H1 (cell line): Measurements from ENCODE around the gene RRP1. TPM values are rescaled to one million over a fixed set of nuclear protein-coding genes. Genes with fewer than 3 reads are reported as not detected.

ENCODE experiments used
- CTCF ChIA-PET: fragments of 300-600 bp; sonication (Branson Sonifier 250); formaldehyde crosslinking; loops from one replicate; lab custom pipeline; 2021; ENCODE audit not compliant: partially characterized antibody; lab: Charles Lee
- POLR2A ChIA-PET: fragments of 300-600 bp; sonication (Branson Sonifier 250); formaldehyde crosslinking; loops from one replicate; lab custom pipeline; 2021; ENCODE audit warnings: inconsistent platforms; ENCODE audit not compliant: partially characterized antibody; lab: Charles Lee
- DNase-seq, 2 experiments: peaks; one replicate each; pipeline versions ENCODE4 v3.0.0 to v3.0.0-alpha.2; 2010 to 2022; ENCODE audit warnings: low spot score in 2 of 2, low read depth in 1 of 2, mixed read lengths in 1 of 2
- FAIRE-seq: peaks from 2 replicates; lab custom pipeline; 2011; peaks lifted over from hg19 to GRCh38; lab: Jason Lieb, UNC
- H2AFZ ChIP-seq: 2 replicates; pipeline ENCODE4 v1.8.1; 2012; ENCODE audit warnings: low read length, inconsistent platforms
- H2AK5ac ChIP-seq: 2 replicates; pipeline ENCODE4 v1.6.1; 2013; ENCODE audit warnings: low read depth, low read length
- H2BK120ac ChIP-seq: replicated peaks from 2 replicates; pipeline ENCODE3; 2013; ENCODE audit warnings: low read depth, low read length, inconsistent platforms
- H2BK12ac ChIP-seq: 2 replicates; pipeline ENCODE4 v1.6.1; 2013; ENCODE audit warnings: low read depth, low read length
- H2BK15ac ChIP-seq: 2 replicates; pipeline ENCODE4 v1.6.1; 2013; ENCODE audit warnings: low read length
- H2BK20ac ChIP-seq: 2 replicates; pipeline ENCODE4 v1.6.1; 2013; ENCODE audit warnings: low read length
- H2BK5ac ChIP-seq: 2 replicates; pipeline ENCODE4 v1.6.1; 2013; ENCODE audit warnings: low read depth, low read length
- H3K14ac ChIP-seq: 2 replicates; pipeline ENCODE4 v1.6.1; 2013; ENCODE audit warnings: inconsistent platforms; ENCODE audit not compliant: insufficient read length
- H3K18ac ChIP-seq: 2 replicates; pipeline ENCODE4 v1.6.1; 2013; ENCODE audit warnings: low read length; ENCODE audit errors: extremely low read depth
- H3K23ac ChIP-seq: 2 replicates; pipeline ENCODE4 v1.6.1; 2013; ENCODE audit warnings: inconsistent platforms; ENCODE audit not compliant: insufficient read length
- H3K23me2 ChIP-seq: 2 replicates; pipeline ENCODE4 v1.6.1; 2013; ENCODE audit warnings: low read depth, low read length
- H3K27ac ChIP-seq: 2 replicates; pipeline ENCODE4 v1.6.1; 2011; ENCODE audit warnings: low read depth, low read length, inconsistent platforms
- H3K27me3 ChIP-seq, 4 experiments: replicated peaks in 1 of 4; 1 replicate in 1 of 4; 2 replicates in 3 of 4; pipeline versions ENCODE4 v1.6.1 to v1.8.1; 2011 to 2013; ENCODE audit warnings: low read length in 3 of 4, mild to moderate bottlenecking in 3 of 4, inconsistent platforms in 2 of 4, mixed read lengths in 2 of 4, moderate library complexity in 1 of 4; ENCODE audit not compliant: control insufficient read depth in 3 of 4, insufficient read depth in 3 of 4; ENCODE audit errors: extremely low read depth in 1 of 4
- H3K36me3 ChIP-seq, 4 experiments: 2 replicates each; pipeline versions ENCODE4 v1.6.1 to v1.8.1; 2011 to 2013; ENCODE audit warnings: mild to moderate bottlenecking in 4 of 4, low read length in 3 of 4, moderate library complexity in 2 of 4, control low read depth in 1 of 4, inconsistent platforms in 1 of 4; ENCODE audit not compliant: insufficient read depth in 4 of 4, control insufficient read depth in 2 of 4
- H3K4ac ChIP-seq: replicated peaks from 2 replicates; pipeline ENCODE3; 2013; ENCODE audit warnings: low read length, low read depth, mixed read lengths, inconsistent platforms; ENCODE audit not compliant: insufficient read length
- H3K4me1 ChIP-seq, 4 experiments: replicated peaks in 1 of 4; 1 replicate in 1 of 4; 2 replicates in 3 of 4; pipeline versions ENCODE4 v1.6.1 to v1.8.1; 2011 to 2013; ENCODE audit warnings: low read length in 3 of 4, inconsistent platforms in 2 of 4, mixed read lengths in 1 of 4; ENCODE audit not compliant: insufficient read depth in 4 of 4, control insufficient read depth in 3 of 4
- H3K4me2 ChIP-seq, 2 experiments: 2 replicates each; pipeline versions ENCODE4 v1.6.1 to v1.8.1; 2011 to 2013; ENCODE audit warnings: low read depth in 2 of 2, low read length in 2 of 2, control low read depth in 1 of 2, inconsistent platforms in 1 of 2, mild to moderate bottlenecking in 1 of 2; ENCODE audit not compliant: insufficient read depth in 1 of 2
- H3K4me3 ChIP-seq, 4 experiments: fragments of 200-600, 300-600 bp in 1 of 4; sonication (generic), shearing (Covaris generic), sonication (Bioruptor Twin) in 1 of 4; 2 replicates each; pipeline versions ENCODE4 v1.5.1 to v1.8.1; 2011 to 2016; ENCODE audit warnings: low read length in 4 of 4, low read depth in 3 of 4, control low read depth in 2 of 4, inconsistent platforms in 2 of 4, mild to moderate bottlenecking in 2 of 4, mixed read lengths in 1 of 4, moderate library complexity in 1 of 4; ENCODE audit not compliant: insufficient read depth in 2 of 4; ENCODE audit errors: extremely low read depth in 1 of 4
- H3K56ac ChIP-seq: replicated peaks from 2 replicates; pipeline ENCODE3; 2013; ENCODE audit warnings: low read depth, mild to moderate bottlenecking, mixed read lengths, low read length, inconsistent platforms; ENCODE audit not compliant: insufficient read length
- H3K79me1 ChIP-seq: 2 replicates; pipeline ENCODE4 v1.6.1; 2013; ENCODE audit warnings: low read depth, low read length, control low read depth
- H3K79me2 ChIP-seq, 2 experiments: 2 replicates each; pipeline versions ENCODE4 v1.6.1 to v1.8.1; 2012 to 2013; ENCODE audit warnings: low read length in 2 of 2, mild to moderate bottlenecking in 2 of 2, inconsistent platforms in 1 of 2; ENCODE audit not compliant: insufficient read depth in 2 of 2, control insufficient read depth in 1 of 2
- H3K9ac ChIP-seq, 4 experiments: replicated peaks in 1 of 4; 1 replicate in 1 of 4; 2 replicates in 3 of 4; pipeline versions ENCODE4 v1.6.1 to v1.8.1; 2011 to 2013; ENCODE audit warnings: low read depth in 3 of 4, low read length in 3 of 4, control low read depth in 2 of 4, mild to moderate bottlenecking in 2 of 4, moderate library complexity in 2 of 4, inconsistent platforms in 1 of 4; ENCODE audit errors: extremely low read depth in 1 of 4
- H3K9me3 ChIP-seq, 2 experiments: 2 replicates each; pipeline versions ENCODE4 v1.6.1 to v1.8.1; 2012 to 2013; ENCODE audit warnings: mild to moderate bottlenecking in 2 of 2, moderate library complexity in 2 of 2, control low read depth in 1 of 2, inconsistent platforms in 1 of 2, low read depth in 1 of 2, low read length in 1 of 2, mixed read lengths in 1 of 2; ENCODE audit not compliant: insufficient read depth in 2 of 2
- H4K20me1 ChIP-seq, 2 experiments: replicated peaks in 1 of 2; 2 replicates each; pipeline versions ENCODE3 to v1.8.1; 2011 to 2013; ENCODE audit warnings: inconsistent platforms in 2 of 2, low read length in 2 of 2, mild to moderate bottlenecking in 1 of 2; ENCODE audit not compliant: insufficient read depth in 2 of 2, control insufficient read depth in 1 of 2
- H4K5ac ChIP-seq: 2 replicates; pipeline ENCODE4 v1.6.1; 2013; ENCODE audit warnings: low read length, low read depth, mixed read lengths, inconsistent platforms; ENCODE audit not compliant: insufficient read length
- H4K8ac ChIP-seq: 2 replicates; pipeline ENCODE4 v1.8.0; 2013; ENCODE audit warnings: mild to moderate bottlenecking, moderate library complexity, low read length, inconsistent platforms; ENCODE audit not compliant: insufficient read depth; ENCODE audit errors: extremely low read depth
- H4K91ac ChIP-seq: replicated peaks from 2 replicates; pipeline ENCODE3; 2013; ENCODE audit warnings: low read length, mixed read lengths, inconsistent platforms; ENCODE audit not compliant: insufficient read length
- HDAC2 ChIP-seq, 2 experiments: fragments of 300-600 bp in 1 of 2; sonication (generic) in 1 of 2; IDR thresholded peaks; 2 replicates each; pipeline ENCODE4 v1.6.1; 2011 to 2012; ENCODE audit warnings: low read depth in 2 of 2, low read length in 2 of 2, mild to moderate bottlenecking in 2 of 2, moderate library complexity in 2 of 2, borderline replicate concordance in 1 of 2, inconsistent platforms in 1 of 2
- JUND ChIP-seq: IDR thresholded peaks from 2 replicates; pipeline ENCODE4 v1.6.1; 2011; ENCODE audit warnings: mild to moderate bottlenecking, improper control_type of control experiment, low read length
- MAX ChIP-seq: IDR thresholded peaks from 2 replicates; pipeline ENCODE4 v1.6.1; 2012; ENCODE audit warnings: inconsistent platforms
- POLR2A ChIP-seq, 2 experiments: IDR thresholded peaks; 1 replicate in 1 of 2; 2 replicates in 1 of 2; pipeline ENCODE4 v1.6.1; 2011; ENCODE audit warnings: low read depth in 2 of 2, low read length in 2 of 2, mild to moderate bottlenecking in 2 of 2; ENCODE audit errors: control extremely low read depth in 1 of 2
- RXRA ChIP-seq: IDR thresholded peaks from 2 replicates; pipeline ENCODE4 v1.6.1; 2011; ENCODE audit warnings: low read depth, mild to moderate bottlenecking, low read length, moderate library complexity; ENCODE audit not compliant: insufficient read depth
- TAF1 ChIP-seq: IDR thresholded peaks from 2 replicates; pipeline ENCODE4 v1.6.1; 2011; ENCODE audit warnings: mild to moderate bottlenecking, low read depth, low read length
- WGBS, 2 experiments: shearing (Covaris generic) in 1 of 2; methylation state at CpG; one replicate each; pipeline versions ENCODE4 v1.1.6 to v1.1.7; 2013 to 2015; ENCODE audit warnings: low lambda C conversion rate in 2 of 2, mixed read lengths in 2 of 2, inconsistent platforms in 1 of 2, low coverage in 1 of 2, missing lambda C conversion rate in 1 of 2; ENCODE audit not compliant: insufficient replicate concordance in 2 of 2, insufficient coverage in 1 of 2, insufficient read length in 1 of 2; ENCODE audit errors: extremely low coverage in 1 of 2, missing lambda C conversion rate in 1 of 2; 5-methylcytosine and 5-hydroxymethylcytosine counted together
- polyA plus RNA-seq, 7 experiments: library from polyadenylated mRNA; depleted of rRNA in 3 of 7; stranded (reverse) in 5 of 7; unstranded in 2 of 7; fragments of >200 nt in 5 of 7; fragments of 200-250 nt in 2 of 7; gene quantifications; 1 replicate in 5 of 7; 2 replicates in 1 of 7; 4 replicates in 1 of 7; pipeline versions ENCODE4 v1.2.1 to v1.2.3, GENCODE V29; 2011 to 2013; ENCODE audit warnings: missing spikeins in 2 of 7, mixed read lengths in 2 of 7
- total RNA-seq: library from RNA; stranded (reverse); fragmentation: NEBNext Ultra II Directional; extraction: Animal tissue kit (Norgen Biotek cat#: 25700); gene quantifications from 2 replicates; pipeline ENCODE4 v1.2.1, GENCODE V29; 2021

Gene RRP1
- total and polyA plus RNA-seq, 2 of the 8 experiments (the other 6 are each of a cell fraction or from before 2014, with no cell fraction given) = 11.6 to 55.2 TPM

- no peaks in the 10 kb centered on the region for H3K9me3 ChIP-seq
- no peak overlapping the region for H3K56ac ChIP-seq
- FAIRE-seq (no peak), DNase-seq (no peak)
- no peaks in the 10 kb centered on the region for H3K79me2 ChIP-seq
- H2BK120ac ChIP-seq = no peak overlapping the region
- CTCF ChIA-PET = interaction anchor here (1.1 to 1.3 kb wide), 2 partner anchors 17 to 52 kb away, joined by 3 to 5 read pairs; no protein-coding TSS in a partner anchor
- no peak overlapping the region for H2AK5ac ChIP-seq
- no peak overlapping the region for H4K5ac ChIP-seq
- no peak overlapping the region for H3K23ac ChIP-seq
- H3K9ac ChIP-seq = no peak overlapping the region
- POLR2A ChIA-PET = interaction anchor here (0.6 to 1.7 kb wide), 2 partner anchors 9 to 15 kb away, joined by 3 to 5 read pairs; no protein-coding TSS in a partner anchor
- no peak overlapping the region for H3K4me2 ChIP-seq
- no peak overlapping the region for H4K8ac ChIP-seq
- H3K14ac ChIP-seq = no peak overlapping the region
- peaks cover 0 to 19% (median 13%) of the 10 kb centered on the region in 4 experiments; a peak in 6 of 8 replicates for H3K36me3 ChIP-seq
- no peak overlapping the region for H2AFZ ChIP-seq
- 94% methylated on average over 15 of the region's 16 CpGs; no CpG with 5 or more reads in 1 of the 2 experiments for WGBS, 2 experiments
- no peaks in the 10 kb centered on the region for H3K4me1 ChIP-seq
- H2BK15ac ChIP-seq = no peak overlapping the region
- no peak overlapping the region for H4K91ac ChIP-seq
- no peak for TF ChIP-seq TAF1
- no peak for TF ChIP-seq HDAC2 (IDR thresholded peaks at IDR 0.05; ENCODE audit: borderline replicate concordance in 1 of 2, low read depth in 2 of 2, low read length in 2 of 2)
- no peak for TF ChIP-seq RXRA
- no peak for TF ChIP-seq MAX
- TF ChIP-seq POLR2A (IDR thresholded peaks at IDR 0.05; ENCODE audit: control extremely low read depth in 1 of 2, low read depth in 2 of 2, low read length in 2 of 2) = no peak
- TF ChIP-seq JUND = no peak
- TF ChIP-seq, all 59 proteins: peak for 0
- Histone ChIP-seq H4K20me1 (peaks cover 0 to 7% of the 10 kb centered on the region in 2 experiments), H3K79me1 (peaks cover 4% of the 10 kb centered on the region; the same call in 1 of the 2 replicates), H3K27ac (no peak overlapping the region), H2BK20ac (no peak overlapping the region), H3K23me2 (no peaks in the 10 kb centered on the region), H3K18ac (no peak overlapping the region), H3K4me3 (no peak overlapping the region), H2BK5ac (no peak overlapping the region), H3K27me3 (no peaks in the 10 kb centered on the region), H2BK12ac (no peak overlapping the region), H3K4ac (no peak overlapping the region)
Measured at GRCh38 chr21:43745772-43746517, 43.4 kb upstream of the RRP1 start.
